HCT116 (cell line): Measurements from ENCODE around the gene PTPRJ. TPM values are rescaled to one million over a fixed set of nuclear protein-coding genes. Genes with fewer than 3 reads are reported as not detected.

Source experiments
- ATAC-seq: fragments of 200-7000 bp; cut with Tn5 transposase; 2 replicates; pipeline ENCODE4 v1.9.1; 2020; ENCODE audit warnings: mild to moderate bottlenecking, moderate library complexity
- BruUV-seq: library from RNA; stranded (reverse); fragments of 400-500 nt; replicated peaks from 2 replicates; lab custom pipeline; 2021; lab: Mats Ljungman, UMichigan
- CTCF ChIA-PET: fragments of 300-600 bp; sonication (Branson Sonifier 250); formaldehyde crosslinking; loops from one replicate; lab custom pipeline; 2021; ENCODE audit warnings: antibody characterized with exemption; lab: Charles Lee
- POLR2A ChIA-PET: fragments of 300-600, 350-600 bp; sonication (Branson Sonifier 250); formaldehyde crosslinking; loops from one replicate; lab custom pipeline; 2021; ENCODE audit warnings: antibody characterized with exemption; lab: Charles Lee
- RAD21 ChIA-PET, 2 experiments: fragments of 300-600 bp; sonication (Branson Sonifier 250); formaldehyde crosslinking; loops; one replicate each; lab custom pipeline; 2023; ENCODE audit warnings: low total read pairs in 2 of 2; ENCODE audit not compliant: uncharacterized antibody in 2 of 2, unreplicated experiment in 2 of 2, low non-redundant PET in 1 of 2; lab: Charles Lee
- DNase-seq: peaks from one replicate; pipeline ENCODE4 v3.0.0-alpha.2; 2010; ENCODE audit warnings: low read depth, low spot score
- H2AFZ ChIP-seq: fragments of 200-600 bp; shearing (Covaris generic), sonication (generic); 2 replicates; pipeline ENCODE4 v1.6.1; 2017; ENCODE audit warnings: low read depth, mixed run types, mixed read lengths, antibody characterized with exemption, low read length; ENCODE audit not compliant: poor library complexity, severe bottlenecking
- H3K27ac ChIP-seq: 2 replicates; pipeline ENCODE4 v1.5.1; 2012; ENCODE audit warnings: low read depth, low read length
- H3K27me3 ChIP-seq: fragments of 200-600 bp; sonication (generic); 2 replicates; pipeline ENCODE4 v1.6.1; 2016; ENCODE audit warnings: mixed run types, low read length, mixed read lengths; ENCODE audit not compliant: insufficient read depth
- H3K36me3 ChIP-seq, 2 experiments: fragments of 200-500 bp in 1 of 2; fragments of 200-600 bp in 1 of 2; sonication (Bioruptor generic) in 1 of 2; sonication (generic) in 1 of 2; 2 replicates each; pipeline versions ENCODE4 v1.5.1 to v1.6.1; 2014 to 2016; ENCODE audit warnings: low read length in 2 of 2, inconsistent platforms in 1 of 2, mixed read lengths in 1 of 2, mixed run types in 1 of 2; ENCODE audit not compliant: insufficient read depth in 2 of 2, control insufficient read depth in 1 of 2
- H3K4me1 ChIP-seq, 2 experiments: fragments of 200-600 bp in 1 of 2; sonication (generic) in 1 of 2; 2 replicates each; pipeline versions ENCODE4 v1.5.1 to v1.6.1; 2012 to 2017; ENCODE audit warnings: low read length in 2 of 2, inconsistent platforms in 1 of 2, mild to moderate bottlenecking in 1 of 2, mixed read lengths in 1 of 2, mixed run types in 1 of 2, moderate library complexity in 1 of 2; ENCODE audit not compliant: insufficient read depth in 2 of 2, control insufficient read depth in 1 of 2
- H3K4me2 ChIP-seq: fragments of 200-600 bp; sonication (generic); 2 replicates; pipeline ENCODE4 v1.6.1; 2017; ENCODE audit warnings: mixed run types, low read length, mixed read lengths
- H3K4me3 ChIP-seq, 2 experiments: fragments of 200-600 bp in 1 of 2; sonication (generic) in 1 of 2; replicated peaks in 1 of 2; 2 replicates each; pipeline ENCODE4 v1.5.1; 2011 to 2016; ENCODE audit warnings: low read length in 2 of 2, control low read depth in 1 of 2, low read depth in 1 of 2, mild to moderate bottlenecking in 1 of 2, mixed read lengths in 1 of 2, mixed run types in 1 of 2
- H3K79me2 ChIP-seq: fragments of 200-600 bp; sonication (generic); 2 replicates; pipeline ENCODE4 v1.6.1; 2017; ENCODE audit warnings: mild to moderate bottlenecking, mixed run types, low read length, moderate library complexity, mixed read lengths; ENCODE audit not compliant: insufficient read depth
- H3K9ac ChIP-seq: fragments of 200-600 bp; sonication (generic); 2 replicates; pipeline ENCODE4 v1.6.1; 2016; ENCODE audit warnings: low read length, mixed read lengths
- H3K9me2 ChIP-seq: fragments of 200-600 bp; sonication (generic), shearing (Covaris generic); 2 replicates; pipeline ENCODE4 v1.6.1; 2017; ENCODE audit warnings: mixed run types, mild to moderate bottlenecking, moderate library complexity; ENCODE audit not compliant: insufficient read depth
- H3K9me3 ChIP-seq, 2 experiments: fragments of 200-500 bp in 1 of 2; fragments of 200-600 bp in 1 of 2; sonication (Bioruptor generic) in 1 of 2; sonication (generic) in 1 of 2; 2 replicates each; pipeline ENCODE4 v1.6.1; 2014 to 2017; ENCODE audit warnings: low read length in 2 of 2, mixed read lengths in 2 of 2, inconsistent platforms in 1 of 2, low read depth in 1 of 2, mild to moderate bottlenecking in 1 of 2, mixed run types in 1 of 2, moderate library complexity in 1 of 2; ENCODE audit not compliant: control insufficient read depth in 1 of 2, insufficient read depth in 1 of 2
- H4K20me1 ChIP-seq: fragments of 200-600 bp; sonication (generic), shearing (Covaris generic); 2 replicates; pipeline ENCODE4 v1.6.1; 2017; ENCODE audit warnings: mixed run types, mild to moderate bottlenecking, moderate library complexity; ENCODE audit not compliant: insufficient read depth
- ATF3 ChIP-seq: IDR thresholded peaks from 2 replicates; pipeline ENCODE4 v1.6.1; 2012
- EZH2 ChIP-seq: fragments of 200-600 bp; sonication (generic); IDR thresholded peaks from 2 replicates; pipeline ENCODE4 v1.6.1; 2017; ENCODE audit warnings: antibody characterized with exemption, mixed run types
- MAX ChIP-seq: IDR thresholded peaks from 2 replicates; pipeline ENCODE4 v1.6.1; 2012
- POLR2A ChIP-seq: IDR thresholded peaks from 2 replicates; pipeline ENCODE4 v1.7.0; 2011; ENCODE audit warnings: borderline replicate concordance; ENCODE audit not compliant: insufficient read depth, insufficient read length; ENCODE audit errors: extremely low read depth
- RAD21 ChIP-seq: IDR thresholded peaks from 2 replicates; pipeline ENCODE4 v1.6.1; 2012; ENCODE audit warnings: low read depth, mild to moderate bottlenecking
- REST ChIP-seq: IDR thresholded peaks from 2 replicates; pipeline ENCODE4 v1.6.1; 2012; ENCODE audit warnings: low read depth
- SP1 ChIP-seq: IDR thresholded peaks from 2 replicates; pipeline ENCODE4 v1.6.1; 2012; ENCODE audit warnings: low read depth
- SRF ChIP-seq: IDR thresholded peaks from 2 replicates; pipeline ENCODE4 v1.6.1; 2012; ENCODE audit warnings: low read depth
- YY1 ChIP-seq: IDR thresholded peaks from 2 replicates; pipeline ENCODE4 v1.6.1; 2011; ENCODE audit warnings: low read length, low read depth, moderate library complexity, mild to moderate bottlenecking; ENCODE audit not compliant: insufficient replicate concordance; ENCODE audit errors: extremely low read depth
- intact Hi-C: fragments of 100-400 bp; cut with micrococcal nuclease; formaldehyde crosslinking; loops from 2 replicates; pipeline ENCODE4 v1.10.0; 2022
- total RNA-seq: library from RNA; stranded (reverse); gene quantifications from one replicate; pipeline ENCODE4 v1.2.1, GENCODE V29; 2021; ENCODE audit not compliant: unreplicated experiment

PTPRJ gene
- total RNA-seq, 1 experiment from 2014 or later: 19.1 TPM

- RAD21 ChIA-PET: no interaction called here
- peaks cover 7 to 25% of the 10 kb centered on the region in 2 experiments; a peak in 3 of 4 replicates for H3K4me1 ChIP-seq
- H3K36me3 ChIP-seq: no peaks in the 10 kb centered on the region
- no peaks in the 10 kb centered on the region for H3K9me3 ChIP-seq
- no peak for ATAC-seq
- no peaks in the 10 kb centered on the region for H3K9me2 ChIP-seq
- no peaks in the 10 kb centered on the region for H3K27me3 ChIP-seq
- no peak overlapping the region for H3K4me2 ChIP-seq
- CTCF ChIA-PET: no interaction called here
- H3K4me3 ChIP-seq: no peak overlapping the region
- intact Hi-C loops: no loop called here
- TF ChIP-seq RAD21: no peak
- no peak for TF ChIP-seq ATF3
- TF ChIP-seq REST: no peak
- TF ChIP-seq SP1: no peak
- no peak for TF ChIP-seq SRF
- TF ChIP-seq EZH2: no peak
- no peak for TF ChIP-seq POLR2A
- no peak for TF ChIP-seq MAX
- TF ChIP-seq YY1: no peak
- peaks cover 28% of the 10 kb centered on the region for H3K79me2 ChIP-seq
- BruUV-seq: no TSS peak
- no peaks in the 10 kb centered on the region for H4K20me1 ChIP-seq
- no peak overlapping the region for H2AFZ ChIP-seq
- POLR2A ChIA-PET: no interaction called here
- H3K27ac ChIP-seq: no peak overlapping the region
- DNase-seq: no peak
- no peak overlapping the region for H3K9ac ChIP-seq
Measured at GRCh38 chr11:48005136-48005535, 24.8 kb downstream of the PTPRJ start.
